Tibial nerve (tissue), 4 donors: ENCODE results near the gene B9D2. TPM values are rescaled to one million over a fixed set of nuclear protein-coding genes. Genes with fewer than 3 reads are reported as not detected.

ENCODE experiments used
- DNase-seq, 2 donors: peaks; one replicate each; pipeline ENCODE4 v3.0.0-alpha.2; 2019; ENCODE audit warnings: low spot score in 2 of 2
- H3K27ac ChIP-seq, 4 donors: fragments of 200-600 bp; sonication (generic) in 3 of 4; one replicate each; pipeline ENCODE4 v1.5.1; 2017 to 2019; ENCODE audit warnings: mild to moderate bottlenecking in 1 of 4
- H3K27me3 ChIP-seq, 2 donors: fragments of 200-600 bp; sonication (generic) in 1 of 2; one replicate each; pipeline versions ENCODE4 v1.5.1 to v1.6.0; 2017 to 2019
- H3K36me3 ChIP-seq, 3 donors: fragments of 200-600 bp; sonication (generic); one replicate each; pipeline ENCODE4 v1.5.1; 2018 to 2019
- H3K4me1 ChIP-seq, 4 donors: fragments of 200-600 bp; sonication (generic) in 3 of 4; one replicate each; pipeline ENCODE4 v1.5.1; 2017 to 2019
- H3K4me3 ChIP-seq, 4 donors: fragments of 200-600 bp; sonication (generic) in 3 of 4; one replicate each; pipeline ENCODE4 v1.5.1; 2017 to 2019; ENCODE audit warnings: mild to moderate bottlenecking in 1 of 4, moderate library complexity in 1 of 4
- H3K9me3 ChIP-seq, 4 donors: fragments of 200-600 bp; sonication (generic) in 3 of 4; one replicate each; pipeline ENCODE4 v1.5.1; 2017 to 2019
- EP300 ChIP-seq, 2 donors: sonication (generic); formaldehyde crosslinking; IDR thresholded peaks; one replicate each; pipeline ENCODE4 v1.6.1; 2017; ENCODE audit warnings: antibody characterized with exemption in 2 of 2, mild to moderate bottlenecking in 1 of 2
- POLR2A ChIP-seq, 2 donors: fragments of 450-650 bp; IDR thresholded peaks; one replicate each; pipeline ENCODE4 v1.6.1; 2017; ENCODE audit warnings: antibody characterized with exemption in 2 of 2, mild to moderate bottlenecking in 2 of 2, moderate library complexity in 2 of 2
- WGBS, 2 donors: methylation state at CpG; one replicate each; pipeline ENCODE4 v1.1.5; 2018; 5-methylcytosine and 5-hydroxymethylcytosine counted together
- total RNA-seq, 4 donors: library from RNA; depleted of rRNA; stranded (reverse); fragments of >200 nt; gene quantifications; one replicate each; pipeline ENCODE4 v1.1.0, GENCODE V29; 2016
- TF ChIP-seq, protein P1 (sequence below), 5 experiments: fragments of 200-600 bp in 3 of 5; fragments of 450-650 bp in 2 of 5; sonication (generic) in 3 of 5; IDR thresholded peaks; one replicate each; pipeline ENCODE4 v1.5.1; 2016 to 2019; ENCODE audit warnings: antibody characterized with exemption in 5 of 5, mild to moderate bottlenecking in 3 of 5, moderate library complexity in 2 of 5

B9D2 gene
- total RNA-seq, 4 donors from 2014 or later = 0.87 to 8.2 (median 3.6) TPM

DNA sequence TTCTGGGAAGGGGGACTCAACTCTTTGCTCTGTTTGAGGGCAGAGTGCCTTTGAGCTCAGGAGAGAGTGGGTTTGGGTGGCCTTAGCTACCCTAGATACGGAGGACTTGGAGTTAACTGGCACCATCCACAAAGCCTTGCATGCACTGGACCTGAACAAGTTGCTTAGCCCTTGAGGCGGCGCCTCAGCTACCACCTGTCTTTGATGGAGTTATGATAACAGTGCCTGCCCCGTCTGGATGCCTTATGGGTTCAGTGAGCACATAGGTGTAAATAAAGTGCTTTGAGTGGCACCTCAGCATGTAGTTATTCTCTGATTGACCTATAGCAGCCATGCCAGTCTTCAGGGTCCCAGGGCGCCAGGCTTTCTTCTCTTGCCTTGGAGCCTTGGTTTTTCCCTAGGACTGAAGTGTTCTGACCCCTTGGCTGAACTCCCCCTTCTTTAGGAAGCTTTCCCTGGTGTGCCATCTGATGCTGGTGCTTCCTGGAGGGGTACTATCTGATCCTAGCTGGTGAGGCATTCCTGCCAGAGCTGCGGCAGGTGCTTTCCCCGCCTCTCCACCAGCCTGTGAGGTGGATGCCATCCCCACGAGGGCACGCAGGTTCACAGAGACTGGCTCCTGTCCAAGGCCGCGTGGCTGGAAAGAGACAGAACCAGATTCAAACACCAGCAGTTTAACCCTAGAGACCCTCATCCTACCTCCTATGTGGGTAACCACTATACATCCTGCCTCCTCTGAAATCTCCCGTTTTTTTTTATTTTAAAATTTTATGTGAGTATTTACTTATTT, 39.4 kb upstream of the B9D2 start:
- Histone ChIP-seq H3K27me3 (no peaks in the 10 kb centered on the region), H3K36me3 (peaks cover 0 to 23% (median 0%) of the 10 kb centered on the region in 3 donors), H3K4me3 (no peak overlapping the region), H3K27ac (no peak overlapping the region), H3K4me1 (peaks cover 0 to 76% (median 10%) of the 10 kb centered on the region in 4 donors), H3K9me3 (no peaks in the 10 kb centered on the region)
- TF ChIP-seq POLR2A (IDR thresholded peaks at IDR 0.05) (no peak), EP300 (IDR thresholded peaks at IDR 0.05) (no peak)
- TF ChIP-seq, protein P1, sequence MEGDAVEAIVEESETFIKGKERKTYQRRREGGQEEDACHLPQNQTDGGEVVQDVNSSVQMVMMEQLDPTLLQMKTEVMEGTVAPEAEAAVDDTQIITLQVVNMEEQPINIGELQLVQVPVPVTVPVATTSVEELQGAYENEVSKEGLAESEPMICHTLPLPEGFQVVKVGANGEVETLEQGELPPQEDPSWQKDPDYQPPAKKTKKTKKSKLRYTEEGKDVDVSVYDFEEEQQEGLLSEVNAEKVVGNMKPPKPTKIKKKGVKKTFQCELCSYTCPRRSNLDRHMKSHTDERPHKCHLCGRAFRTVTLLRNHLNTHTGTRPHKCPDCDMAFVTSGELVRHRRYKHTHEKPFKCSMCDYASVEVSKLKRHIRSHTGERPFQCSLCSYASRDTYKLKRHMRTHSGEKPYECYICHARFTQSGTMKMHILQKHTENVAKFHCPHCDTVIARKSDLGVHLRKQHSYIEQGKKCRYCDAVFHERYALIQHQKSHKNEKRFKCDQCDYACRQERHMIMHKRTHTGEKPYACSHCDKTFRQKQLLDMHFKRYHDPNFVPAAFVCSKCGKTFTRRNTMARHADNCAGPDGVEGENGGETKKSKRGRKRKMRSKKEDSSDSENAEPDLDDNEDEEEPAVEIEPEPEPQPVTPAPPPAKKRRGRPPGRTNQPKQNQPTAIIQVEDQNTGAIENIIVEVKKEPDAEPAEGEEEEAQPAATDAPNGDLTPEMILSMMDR (IDR thresholded peaks at IDR 0.05) = no peak
- 62 to 65% methylated on average over 12 of the region's 12 CpGs for WGBS, 2 donors
- DNase-seq = no peak

- Histone ChIP-seq H3K9me3 (no peaks in the 10 kb centered on the region), H3K4me1 (peaks cover 0 to 70% (median 13%) of the 10 kb centered on the region in 4 donors), H3K27ac (no peak overlapping the region), H3K4me3 (no peak overlapping the region), H3K27me3 (no peaks in the 10 kb centered on the region), H3K36me3 (peaks cover 0 to 23% (median 0%) of the 10 kb centered on the region in 3 donors)
- 46 to 52% methylated on average over 3 of the region's 3 CpGs for WGBS, 2 donors
- no peak for DNase-seq
- TF ChIP-seq, protein P1 (IDR thresholded peaks at IDR 0.05) = no peak
- TF ChIP-seq EP300 (IDR thresholded peaks at IDR 0.05) (no peak), POLR2A (IDR thresholded peaks at IDR 0.05) (no peak)
Observed at GRCh38 chr19:41402010-41402409, 38.1 kb upstream of the B9D2 start.

DNA sequence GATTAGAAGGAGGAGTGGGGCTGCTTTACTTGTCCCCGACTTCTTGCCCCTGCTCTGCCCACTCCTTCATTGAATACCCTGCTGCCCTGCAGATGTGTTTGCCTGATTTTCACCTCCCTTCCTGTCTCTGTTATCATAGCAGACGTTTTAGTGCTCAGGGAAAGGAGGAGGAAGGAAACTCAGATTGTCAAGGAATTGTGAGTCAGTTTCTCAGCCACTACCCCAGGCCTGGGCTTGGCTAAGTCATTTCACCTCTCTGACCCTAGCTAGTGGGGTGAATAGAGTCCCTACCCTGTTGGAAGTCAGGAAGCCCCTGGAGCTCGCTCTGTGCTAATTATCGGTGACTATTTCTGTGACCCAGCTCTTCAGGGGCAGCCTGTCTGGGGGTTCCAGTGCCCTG, 37.5 kb upstream of the B9D2 start:
- peaks cover 0 to 23% (median 0%) of the 10 kb centered on the region in 3 donors for H3K36me3 ChIP-seq
- H3K27ac ChIP-seq = no peak overlapping the region
- DNase-seq = no peak
- no peak overlapping the region for H3K4me3 ChIP-seq
- TF ChIP-seq POLR2A (IDR thresholded peaks at IDR 0.05) (no peak), EP300 (IDR thresholded peaks at IDR 0.05) (no peak)
- WGBS, 2 donors = 68 to 80% methylated on average over 4 of the region's 4 CpGs
- no peaks in the 10 kb centered on the region for H3K27me3 ChIP-seq
- H3K9me3 ChIP-seq = no peaks in the 10 kb centered on the region
- H3K4me1 ChIP-seq = peaks cover 0 to 70% (median 18%) of the 10 kb centered on the region in 4 donors

GRCh38 chr19:41399525-41399924, 35.6 kb upstream of the B9D2 start:
- H3K9me3 ChIP-seq = no peaks in the 10 kb centered on the region
- H3K4me1 ChIP-seq = peaks cover 0 to 69% (median 23%) of the 10 kb centered on the region in 4 donors
- H3K4me3 ChIP-seq = no peak overlapping the region
- DNase-seq = no peak
- peaks cover 0 to 19% (median 0%) of the 10 kb centered on the region in 3 donors for H3K36me3 ChIP-seq
- H3K27ac ChIP-seq = no peak overlapping the region
- no peaks in the 10 kb centered on the region for H3K27me3 ChIP-seq
- 80 to 91% methylated on average over 2 of the region's 2 CpGs for WGBS, 2 donors
- TF ChIP-seq POLR2A (IDR thresholded peaks at IDR 0.05) (no peak), EP300 (IDR thresholded peaks at IDR 0.05) (no peak)

DNA sequence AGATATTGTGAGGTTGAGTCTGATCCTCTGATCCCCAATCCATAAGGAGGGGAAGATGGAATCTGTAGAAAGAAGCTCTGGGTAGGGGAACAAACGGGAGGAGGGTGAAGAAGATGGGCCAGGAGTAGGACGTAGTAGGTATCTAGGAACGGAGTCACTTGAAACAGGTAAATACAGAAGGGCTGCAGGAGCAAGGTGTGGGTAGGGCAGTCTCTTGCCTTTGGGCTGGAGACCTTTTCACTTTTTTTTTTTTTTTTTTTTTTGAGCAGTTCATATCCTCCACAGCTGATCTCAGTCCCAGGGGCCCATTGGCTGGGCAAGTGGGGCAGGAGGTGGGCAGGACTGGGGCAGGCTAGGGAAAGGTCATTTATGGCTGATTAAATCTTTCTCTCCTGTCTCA, 35.1 kb upstream of the B9D2 start:
- 84 to 94% methylated on average over 3 of the region's 3 CpGs for WGBS, 2 donors
- H3K36me3 ChIP-seq = peaks cover 0 to 19% (median 0%) of the 10 kb centered on the region in 3 donors
- H3K27me3 ChIP-seq = no peaks in the 10 kb centered on the region
- DNase-seq = no peak
- no peak for TF ChIP-seq EP300 (IDR thresholded peaks at IDR 0.05)
- no peak for TF ChIP-seq POLR2A (IDR thresholded peaks at IDR 0.05)
- TF ChIP-seq, protein P1 (IDR thresholded peaks at IDR 0.05) = no peak
- no peaks in the 10 kb centered on the region for H3K9me3 ChIP-seq
- H3K27ac ChIP-seq = peak overlapping the region in 1 of 4 donors; percentile 97
- H3K4me1 ChIP-seq = peaks cover 0 to 69% (median 23%) of the 10 kb centered on the region in 4 donors
- peak overlapping the region in 1 of 4 donors; percentile 96 for H3K4me3 ChIP-seq

DNA sequence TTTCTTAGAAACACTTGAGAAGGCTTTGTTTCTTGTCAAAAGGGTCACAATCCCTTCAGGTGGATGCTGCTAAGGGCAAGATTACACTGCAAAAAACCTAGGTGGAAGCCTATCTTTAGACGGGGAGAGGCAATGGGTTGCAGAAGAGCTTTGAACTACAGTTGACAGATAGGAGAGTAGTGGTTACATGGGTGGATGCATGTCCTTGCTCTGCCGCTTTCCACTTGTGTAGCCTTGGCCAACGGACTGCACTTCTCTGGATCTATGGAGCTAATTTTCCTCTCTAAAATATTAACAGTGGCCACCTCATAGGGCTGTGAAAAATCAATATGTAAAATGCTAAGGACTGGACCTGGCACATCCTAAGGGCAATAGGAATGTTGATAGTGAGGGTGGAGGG, 34.6 kb upstream of the B9D2 start:
- Histone ChIP-seq H3K27ac (peak overlapping the region in 3 of 4 donors; percentile 91 to 97 (median 93)), H3K9me3 (no peaks in the 10 kb centered on the region), H3K4me1 (peaks cover 0 to 68% (median 23%) of the 10 kb centered on the region in 4 donors), H3K36me3 (peaks cover 0 to 19% (median 0%) of the 10 kb centered on the region in 3 donors), H3K27me3 (no peaks in the 10 kb centered on the region), H3K4me3 (peak overlapping the region; percentile 74 to 99 (median 96))
- no peak for DNase-seq
- 55 to 65% methylated on average over 3 of the region's 3 CpGs for WGBS, 2 donors
- TF ChIP-seq EP300 (IDR thresholded peaks at IDR 0.05) (no peak), POLR2A (IDR thresholded peaks at IDR 0.05) (no peak)
- TF ChIP-seq, protein P1 (IDR thresholded peaks at IDR 0.05) = no peak
